GM13976 (cell line): Measurements from ENCODE around the gene CMTM8.

Source experiments
- DNase-seq: peaks from one replicate; pipeline ENCODE4 v3.0.0; 2012; ENCODE audit warnings: low spot score
- in situ Hi-C: fragments of 300-500 bp; cut with MboI; formaldehyde crosslinking; loops from one replicate; pipeline ENCODE4 v1.12.0; 2022; ENCODE audit warnings: low sequenced_read_pairs, mixed read lengths, inconsistent platforms; ENCODE audit not compliant: unreplicated experiment
- TF ChIP-seq, protein P1 (sequence below): IDR thresholded peaks from 2 replicates; pipeline ENCODE4 v1.5.1; 2012; ENCODE audit warnings: borderline replicate concordance, mild to moderate bottlenecking; ENCODE audit not compliant: insufficient read depth; ENCODE audit errors: extremely low read depth, missing control alignments, control extremely low read depth

The CMTM8 gene

DNA sequence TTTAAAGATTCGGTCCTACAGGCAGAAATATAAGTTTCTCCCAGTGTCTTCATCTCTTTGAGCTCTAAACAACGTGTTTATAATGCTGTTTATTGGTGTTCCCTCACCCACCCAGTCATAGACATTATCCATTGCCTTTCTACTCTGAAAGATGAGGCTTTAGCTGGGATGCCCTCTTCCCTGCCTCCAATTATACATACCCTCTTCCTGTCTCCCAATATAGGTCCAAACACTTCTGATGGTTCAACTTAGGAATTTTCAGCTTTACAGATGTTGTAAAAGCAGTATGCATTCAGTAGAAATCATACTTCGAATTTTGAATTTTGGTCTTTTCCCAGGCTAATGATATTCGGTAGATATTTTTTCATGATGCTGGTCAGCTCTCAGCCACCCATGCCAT is 2.6 kb downstream of the CMTM8 start:
- DNase-seq: no peak
- TF ChIP-seq, protein P1, sequence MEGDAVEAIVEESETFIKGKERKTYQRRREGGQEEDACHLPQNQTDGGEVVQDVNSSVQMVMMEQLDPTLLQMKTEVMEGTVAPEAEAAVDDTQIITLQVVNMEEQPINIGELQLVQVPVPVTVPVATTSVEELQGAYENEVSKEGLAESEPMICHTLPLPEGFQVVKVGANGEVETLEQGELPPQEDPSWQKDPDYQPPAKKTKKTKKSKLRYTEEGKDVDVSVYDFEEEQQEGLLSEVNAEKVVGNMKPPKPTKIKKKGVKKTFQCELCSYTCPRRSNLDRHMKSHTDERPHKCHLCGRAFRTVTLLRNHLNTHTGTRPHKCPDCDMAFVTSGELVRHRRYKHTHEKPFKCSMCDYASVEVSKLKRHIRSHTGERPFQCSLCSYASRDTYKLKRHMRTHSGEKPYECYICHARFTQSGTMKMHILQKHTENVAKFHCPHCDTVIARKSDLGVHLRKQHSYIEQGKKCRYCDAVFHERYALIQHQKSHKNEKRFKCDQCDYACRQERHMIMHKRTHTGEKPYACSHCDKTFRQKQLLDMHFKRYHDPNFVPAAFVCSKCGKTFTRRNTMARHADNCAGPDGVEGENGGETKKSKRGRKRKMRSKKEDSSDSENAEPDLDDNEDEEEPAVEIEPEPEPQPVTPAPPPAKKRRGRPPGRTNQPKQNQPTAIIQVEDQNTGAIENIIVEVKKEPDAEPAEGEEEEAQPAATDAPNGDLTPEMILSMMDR: no peak
- in situ Hi-C loops: no loop called here

DNA sequence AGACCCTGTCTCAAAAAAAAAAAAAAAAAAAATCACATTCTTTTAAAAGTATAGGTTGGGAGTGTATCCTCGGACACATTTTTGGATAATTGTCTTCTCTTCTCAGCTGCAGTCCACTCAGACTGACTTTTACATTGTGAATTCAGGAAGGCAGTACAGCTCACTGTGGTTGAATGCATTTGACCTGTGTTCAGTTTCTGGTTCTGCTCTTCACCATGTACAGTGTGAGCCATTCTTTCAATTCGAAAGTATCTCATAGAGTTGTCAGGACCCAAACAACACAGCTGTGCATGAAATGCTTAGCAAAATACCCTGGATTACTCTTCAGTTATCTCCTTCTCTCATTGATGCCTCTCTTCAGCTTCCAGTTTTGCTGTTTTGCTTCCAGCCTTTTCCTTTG is 5.0 kb downstream of the CMTM8 start:
- DNase-seq: no peak
- in situ Hi-C loops: no loop called here
- TF ChIP-seq, protein P1: no peak

- in situ Hi-C loops: no loop called here
- no peak for DNase-seq
- TF ChIP-seq, protein P1: no peak
Observed at GRCh38 chr3:32245200-32245599, 6.7 kb downstream of the CMTM8 start.

GRCh38 chr3:32246079-32246675 is 7.7 kb downstream of the CMTM8 start:
- DNase-seq: no peak
- in situ Hi-C loops: no loop called here
- TF ChIP-seq, protein P1: no peak

- in situ Hi-C loops: no loop called here
- TF ChIP-seq, protein P1: no peak
- DNase-seq: no peak
Observed at GRCh38 chr3:32249184-32249782, 10.8 kb downstream of the CMTM8 start.

DNA sequence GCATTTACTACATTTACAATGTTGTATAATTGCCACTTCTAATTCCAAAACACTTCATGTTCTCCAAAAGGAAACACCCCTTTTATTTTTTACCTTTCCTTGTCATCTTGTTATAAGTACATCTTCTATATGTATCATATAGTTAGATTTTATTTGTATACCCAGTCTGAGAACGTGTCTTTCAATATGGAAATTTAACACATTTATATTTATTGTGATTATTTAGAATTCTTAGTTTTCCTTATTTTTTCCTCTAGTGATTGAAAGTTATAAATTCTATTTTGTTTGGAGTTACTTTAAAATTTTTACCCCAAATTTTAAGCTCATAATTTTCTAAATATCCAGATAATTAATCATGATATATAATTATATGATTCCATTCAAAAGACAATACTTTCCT is 15.8 kb downstream of the CMTM8 start:
- DNase-seq: no peak
- TF ChIP-seq, protein P1: no peak
- in situ Hi-C loops: no loop called here
